HG03135 (cell line): Measurements from ENCODE around the gene NSD1.
"Not testable (repeated sequence)": the region's sequence is repeated elsewhere in the genome, so short reads cannot be mapped to it uniquely, and the experiment has no call there.

Experiments
- ATAC-seq: cut with Tn5 transposase; IDR thresholded peaks from one replicate; pipeline ENCODE4 v1.9.1; 2021; ENCODE audit warnings: mild to moderate bottlenecking, moderate library complexity; ENCODE audit not compliant: unreplicated experiment

The NSD1 gene

GRCh38 chr5:177163500-177163899 is 29.9 kb downstream of the NSD1 start:
- no peak for ATAC-seq

DNA sequence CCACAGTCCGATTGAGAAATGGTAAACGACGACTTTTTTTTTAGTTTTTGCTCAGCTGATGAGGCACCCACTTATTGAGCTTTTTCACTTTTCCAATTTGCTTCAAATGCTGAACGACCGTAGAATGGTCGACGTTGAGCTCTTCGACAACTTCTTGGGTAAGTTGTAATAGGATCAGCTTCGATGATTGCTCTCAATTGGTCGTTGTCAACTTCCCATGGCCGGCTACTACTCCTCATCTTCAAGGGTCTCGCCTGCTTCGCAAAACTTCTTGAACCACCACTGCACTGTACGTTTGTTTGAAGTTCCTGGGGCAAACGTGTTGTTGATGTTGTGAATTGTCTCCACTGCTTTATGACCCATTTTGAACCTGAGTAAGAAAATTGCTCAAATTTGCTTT is 35.7 kb downstream of the NSD1 start:
- ATAC-seq = no peak

- no peak for ATAC-seq
Measured at GRCh38 chr5:177171961-177172360, 38.4 kb downstream of the NSD1 start.

GRCh38 chr5:177175336-177175735 is 41.8 kb downstream of the NSD1 start:
- no peak for ATAC-seq

DNA sequence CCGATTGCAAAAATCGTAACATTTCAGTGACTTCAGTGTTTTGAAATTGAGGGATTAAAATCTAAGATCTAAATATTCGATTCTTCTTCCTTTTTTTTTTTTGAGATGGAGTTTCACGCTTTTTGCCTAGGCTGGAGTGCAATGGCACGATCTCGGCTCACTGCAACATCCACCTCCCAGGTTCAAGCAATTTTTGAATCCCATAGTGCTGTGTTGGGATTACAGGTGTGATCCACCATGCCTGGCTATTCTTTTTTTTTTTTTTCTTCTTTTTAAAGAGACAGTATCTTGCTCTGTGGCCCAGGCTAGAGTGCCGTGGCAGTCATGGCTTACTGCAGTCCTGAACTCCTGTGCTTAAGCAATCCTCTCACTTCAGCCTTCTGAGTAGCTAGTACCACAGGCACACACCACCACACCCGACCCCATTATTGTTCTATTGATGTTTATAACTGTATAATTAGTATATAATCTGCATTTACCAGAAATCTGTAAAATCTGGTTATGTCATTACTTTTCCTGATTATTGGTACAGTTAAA is 42.7 kb downstream of the NSD1 start:
- no peak for ATAC-seq

GRCh38 chr5:177177847-177178437 is 44.4 kb downstream of the NSD1 start:
- not testable (repeated sequence) for ATAC-seq

DNA sequence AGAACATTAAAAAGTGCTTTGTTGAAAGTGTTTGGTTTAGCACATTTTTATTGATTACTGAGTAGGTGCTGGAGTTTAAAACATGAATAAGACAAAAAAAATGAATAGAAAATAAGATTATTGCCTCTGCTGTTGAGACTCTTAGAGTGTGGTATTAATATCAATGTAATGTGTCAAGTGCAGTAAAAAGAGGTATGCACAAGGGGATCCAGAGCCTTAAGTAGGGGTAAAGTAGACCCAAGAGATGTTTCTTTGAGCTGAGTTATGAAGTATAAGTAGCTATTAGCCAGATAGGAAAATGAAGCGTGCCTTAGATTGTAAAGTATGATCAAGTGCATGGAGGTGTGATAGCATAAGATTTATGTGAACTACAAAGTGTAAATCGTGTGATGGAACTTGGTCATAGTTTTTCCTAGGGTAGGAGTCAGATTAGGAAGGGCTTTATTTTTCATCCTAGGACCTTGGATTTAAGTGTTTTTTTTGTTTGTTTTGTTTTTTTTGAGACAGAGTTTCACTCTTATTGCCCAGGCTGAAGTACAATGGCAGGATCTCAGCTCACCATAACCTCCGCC is 45.2 kb downstream of the NSD1 start:
- ATAC-seq = no peak

DNA sequence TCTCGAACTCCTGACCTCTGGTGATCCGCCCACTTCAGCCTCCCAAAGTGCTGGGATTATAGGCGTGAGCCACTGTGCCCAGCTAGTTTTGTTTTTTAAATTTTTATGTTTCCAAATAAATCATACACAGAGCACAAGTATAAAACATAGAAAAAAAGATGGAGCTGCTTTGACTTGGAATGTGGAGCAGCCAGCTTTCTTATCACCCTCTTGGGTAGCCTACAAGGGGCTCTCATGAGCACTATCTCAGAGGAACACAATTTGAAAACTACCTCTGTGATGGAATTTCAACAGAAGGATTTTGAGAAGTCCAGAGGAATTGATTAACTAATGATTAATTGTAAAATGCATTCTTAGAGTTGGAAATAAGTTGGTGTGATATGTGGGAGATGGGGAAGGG is 45.9 kb downstream of the NSD1 start:
- ATAC-seq = no peak

GRCh38 chr5:177183142-177183541 is 49.6 kb downstream of the NSD1 start:
- ATAC-seq = no peak

- ATAC-seq = no peak
Measured at GRCh38 chr5:177183766-177184360, 50.3 kb downstream of the NSD1 start.

- no peak for ATAC-seq
Measured at GRCh38 chr5:177185993-177186392, 52.4 kb downstream of the NSD1 start.

DNA sequence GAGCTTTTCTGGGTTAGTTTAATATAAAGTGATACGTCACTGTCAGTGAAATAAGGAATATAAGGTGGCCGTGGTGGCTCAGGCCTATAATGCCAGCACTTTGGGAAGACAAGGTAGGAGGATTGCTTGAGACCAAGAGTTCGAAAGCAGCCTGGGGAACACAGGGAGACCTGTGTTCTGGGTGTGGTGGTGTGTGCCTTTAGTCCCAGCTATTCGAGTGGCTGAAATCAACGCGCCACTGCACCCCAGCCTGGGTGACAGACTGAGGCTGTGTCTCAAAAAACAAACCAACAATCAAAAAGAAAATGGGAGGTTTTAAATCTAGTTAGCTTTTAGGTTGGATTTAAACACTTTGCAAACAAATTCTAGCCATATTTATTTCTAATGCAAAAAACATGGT is 53.1 kb downstream of the NSD1 start:
- no peak for ATAC-seq

DNA sequence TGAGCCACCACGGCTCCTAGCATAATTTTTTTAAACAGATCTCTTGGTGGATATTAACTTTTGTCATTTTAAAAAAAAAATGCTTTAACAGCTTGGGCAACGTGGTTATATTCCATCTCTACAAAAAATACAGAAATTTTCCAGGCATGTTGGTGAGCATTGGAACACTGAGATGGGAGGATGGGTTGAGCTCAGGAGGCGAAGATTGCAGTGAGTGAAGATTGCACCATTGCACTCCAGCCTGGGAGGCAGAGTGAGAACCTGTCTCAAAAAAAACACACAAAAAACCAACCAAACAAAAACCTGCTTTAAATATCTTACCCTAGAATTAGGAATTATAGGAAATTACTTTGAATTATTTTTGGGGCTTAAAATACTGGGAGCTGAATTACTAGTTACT is 55.2 kb downstream of the NSD1 start:
- no peak for ATAC-seq

- no peak for ATAC-seq
Measured at GRCh38 chr5:177189416-177189815, 55.8 kb downstream of the NSD1 start.

- no peak for ATAC-seq
Measured at GRCh38 chr5:177189965-177190364, 56.4 kb downstream of the NSD1 start.

- no peak for ATAC-seq
Measured at GRCh38 chr5:177194268-177194667, 60.7 kb downstream of the NSD1 start.

GRCh38 chr5:177195307-177195952 is 61.9 kb downstream of the NSD1 start:
- ATAC-seq = no peak

DNA sequence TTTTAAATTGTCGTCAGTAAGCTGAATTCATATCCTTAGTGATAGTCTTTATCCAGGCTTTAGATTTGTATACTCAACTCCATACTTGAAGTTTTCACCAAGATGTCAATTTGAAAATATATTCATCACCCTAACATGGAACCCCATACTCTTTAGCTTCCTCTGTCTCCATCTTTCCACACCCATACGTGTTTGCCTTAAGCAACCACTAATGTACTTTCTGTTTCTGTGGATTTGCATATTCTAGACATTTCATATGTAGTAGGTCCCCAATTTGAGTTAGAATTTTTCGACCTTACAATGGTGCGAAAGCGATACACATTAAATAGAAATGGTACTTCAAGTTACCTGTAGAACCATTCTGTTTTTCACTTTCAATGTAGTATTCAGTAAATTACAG is 65.2 kb downstream of the NSD1 start:
- no peak for ATAC-seq

DNA sequence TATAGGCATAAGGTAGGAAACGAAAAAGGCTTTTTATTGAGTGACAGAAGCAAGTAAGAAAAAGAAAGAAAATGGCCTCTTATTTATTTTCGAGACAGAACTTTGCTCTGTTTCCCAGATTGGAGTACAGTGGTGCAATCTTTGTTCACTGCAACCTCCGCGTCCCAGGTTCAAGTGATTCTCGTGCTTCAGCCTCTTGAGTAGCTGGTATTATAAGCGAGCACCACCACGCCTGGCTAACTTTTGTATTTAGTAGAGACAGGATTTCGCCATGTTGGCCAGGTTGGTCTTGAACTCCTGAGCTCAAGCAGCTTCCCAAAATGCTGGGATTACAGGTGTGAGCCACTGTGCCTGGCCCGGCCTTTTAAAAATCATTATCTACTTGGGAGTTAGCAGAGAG is 70.7 kb downstream of the NSD1 start:
- ATAC-seq = no peak

GRCh38 chr5:177209610-177210009 is 76.0 kb downstream of the NSD1 start:
- ATAC-seq = no peak

DNA sequence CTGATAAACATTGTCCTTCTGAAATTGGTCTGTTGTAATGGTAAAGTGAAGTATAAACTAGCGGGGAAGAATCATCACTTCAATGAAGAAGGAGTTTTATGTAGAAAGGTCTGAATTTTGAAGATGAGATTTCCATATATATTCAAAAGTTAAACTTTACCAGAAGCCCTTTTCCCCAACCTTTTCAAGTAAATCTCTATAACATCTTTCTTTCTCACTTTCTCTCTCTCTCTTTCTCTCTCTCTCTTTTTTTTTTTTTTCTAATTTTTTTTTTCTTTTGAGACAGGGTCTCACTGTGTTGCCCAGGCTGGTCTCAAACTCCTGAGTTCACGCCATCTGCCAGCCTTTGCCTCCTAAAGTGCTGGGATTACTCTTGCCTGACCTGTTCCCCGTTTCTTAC is 78.7 kb downstream of the NSD1 start:
- no peak for ATAC-seq

- ATAC-seq = no peak
Measured at GRCh38 chr5:177220576-177220975, 87.0 kb downstream of the NSD1 start.
